Measurements from ENCODE around the gene PPFIA1. TPM values are rescaled to one million over a fixed set of nuclear protein-coding genes. Genes with fewer than 3 reads are reported as not detected.

PPFIA1 gene
- total RNA-seq, 5 donors from 2014 or later (not counting 1 experiment from before 2014, with no cell fraction given), result 41.0 to 50.7 (median 49.6) TPM

DNA sequence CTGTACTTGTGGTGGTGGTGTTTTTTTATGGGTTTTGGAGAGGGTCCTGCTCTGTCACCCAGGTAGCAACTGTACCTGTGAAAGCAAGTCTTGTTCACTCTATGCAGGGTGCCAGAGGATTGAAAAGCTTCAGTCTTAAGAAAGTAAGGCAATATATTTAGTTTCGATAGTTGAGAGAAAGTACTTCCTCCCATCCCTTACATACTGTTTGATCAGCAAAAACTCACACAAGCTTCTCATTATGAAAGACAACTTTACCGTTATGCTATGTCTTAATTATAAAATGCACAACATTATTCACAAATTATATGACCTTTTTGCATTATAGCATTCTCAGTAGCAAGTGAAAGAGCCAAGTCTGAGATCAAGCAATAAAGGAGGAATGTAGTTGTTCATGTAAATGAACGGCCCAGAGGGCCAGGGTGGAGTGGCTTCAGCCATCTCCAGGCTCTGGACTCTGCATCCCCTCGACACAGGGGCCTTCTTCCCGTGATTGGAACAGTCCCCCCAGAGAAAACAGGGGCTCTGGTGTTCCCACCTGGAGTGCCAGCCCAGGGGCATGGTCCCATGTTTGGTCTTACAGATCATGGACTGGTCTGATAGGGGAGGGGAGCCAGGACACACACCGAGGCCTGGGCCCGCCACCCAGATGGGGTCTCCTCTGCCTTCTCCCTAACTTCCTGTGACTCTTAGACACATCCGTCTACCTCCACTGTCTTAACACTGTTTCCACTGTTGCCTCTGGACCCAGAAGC, 89.1 kb downstream of the PPFIA1 start:
- H3K36me3 ChIP-seq (ENCODE audit: control insufficient read depth in 2 of 2, extremely low read depth in 1 of 2, insufficient read depth in 1 of 2, low read length in 1 of 2), result peaks cover 19 to 69% of the 10 kb centered on the region in 2 donors
- no peaks in the 10 kb centered on the region for H3K27me3 ChIP-seq (replicated peaks in 1 of 2; ENCODE audit: control insufficient read depth in 2 of 2, extremely low read depth in 1 of 2, insufficient read depth in 2 of 2, low read length in 1 of 2)
- DNase-seq (no peak), ATAC-seq (replicated peaks in 1 of 4) (no peak)
- Mint-ChIP-seq H3K27ac (no peak overlapping the region), H3K36me3 (peaks cover 66% of the 10 kb centered on the region), H3K4me1 (peaks cover 6 to 13% (median 8%) of the 10 kb centered on the region in 3 donors), H3K27me3 (no peaks in the 10 kb centered on the region), H3K9me3 (no peaks in the 10 kb centered on the region), H3K4me3 (no peak overlapping the region)
- H3K4me3 ChIP-seq (ENCODE audit: control insufficient read depth in 1 of 2, extremely low read depth in 1 of 2, low read length in 1 of 2), result no peak overlapping the region
- peaks cover 0 to 5% of the 10 kb centered on the region in 2 experiments for H3K4me1 ChIP-seq (ENCODE audit: control insufficient read depth in 1 of 2, extremely low read depth in 1 of 2, insufficient read depth in 2 of 2, low read length in 2 of 2)
- ChIA-PET POLR2A (no interaction called here), CTCF (no interaction called here)
- H3K27ac ChIP-seq (ENCODE audit: low read length), result no peak overlapping the region
- H3K9me3 ChIP-seq, result no peaks in the 10 kb centered on the region
- WGBS (ENCODE audit: insufficient coverage), result 100% methylated on average over 3 of the region's 8 CpGs

DNA sequence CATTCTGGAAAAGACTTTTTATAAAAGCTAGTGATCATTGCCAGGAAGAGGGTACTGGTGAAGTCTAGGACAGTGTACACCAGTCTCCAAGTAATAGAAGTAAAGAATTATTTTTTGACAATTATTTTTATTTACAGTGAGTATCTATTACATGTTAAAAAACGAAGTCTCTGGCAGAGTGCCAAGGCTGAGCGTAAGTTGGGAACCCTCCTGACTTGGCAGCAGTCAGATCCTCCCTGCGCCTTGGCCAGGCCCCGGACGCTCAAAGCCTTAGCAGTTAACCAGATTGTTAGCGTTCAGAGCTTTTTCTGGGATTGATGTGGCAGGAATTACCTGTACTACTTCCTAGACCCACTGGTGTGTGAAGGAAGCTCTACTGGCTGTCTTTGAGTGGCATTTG, 89.7 kb downstream of the PPFIA1 start:
- POLR2A ChIA-PET, result no interaction called here

DNA sequence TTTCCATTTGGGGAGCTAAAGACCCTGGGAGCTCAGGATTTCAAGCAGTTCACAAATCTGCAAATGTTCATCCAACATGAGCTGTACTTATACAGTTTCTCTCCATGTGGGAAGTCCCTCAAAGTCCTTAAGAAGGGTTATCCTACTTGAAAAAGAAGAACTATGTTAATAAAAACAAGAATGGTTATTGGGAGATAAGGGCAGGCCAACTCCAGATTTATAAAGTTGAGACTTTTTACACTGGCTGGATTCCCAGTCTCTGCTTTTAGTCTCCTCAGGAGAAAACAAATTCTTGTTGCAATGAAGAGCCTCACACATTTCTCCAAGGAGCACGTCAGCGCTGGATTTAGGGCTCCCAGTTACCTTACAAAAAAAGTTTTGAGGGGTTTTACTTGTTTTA, 93.7 kb downstream of the PPFIA1 start:
- Histone ChIP-seq H3K27me3 (replicated peaks in 1 of 2; ENCODE audit: control insufficient read depth in 2 of 2, extremely low read depth in 1 of 2, insufficient read depth in 2 of 2, low read length in 1 of 2) (no peaks in the 10 kb centered on the region), H3K9me3 (no peaks in the 10 kb centered on the region), H3K4me1 (ENCODE audit: control insufficient read depth in 1 of 2, extremely low read depth in 1 of 2, insufficient read depth in 2 of 2, low read length in 2 of 2) (peaks cover 0 to 26% of the 10 kb centered on the region in 2 experiments), H3K27ac (ENCODE audit: low read length) (no peak overlapping the region), H3K36me3 (ENCODE audit: control insufficient read depth in 2 of 2, extremely low read depth in 1 of 2, insufficient read depth in 1 of 2, low read length in 1 of 2) (peaks cover 12 to 36% of the 10 kb centered on the region in 2 donors), H3K4me3 (ENCODE audit: control insufficient read depth in 1 of 2, extremely low read depth in 1 of 2, low read length in 1 of 2) (no peak overlapping the region)
- Mint-ChIP-seq H3K27ac (no peak overlapping the region), H3K9me3 (no peaks in the 10 kb centered on the region), H3K4me1 (peaks cover 22 to 41% (median 33%) of the 10 kb centered on the region in 3 donors), H3K36me3 (peaks cover 50% of the 10 kb centered on the region), H3K27me3 (no peaks in the 10 kb centered on the region), H3K4me3 (peak overlapping the region in 1 of 3 donors; percentile 62)
- WGBS (ENCODE audit: insufficient coverage), result no CpG with 5 or more reads among the region's 2 CpGs
- ChIA-PET CTCF (no interaction called here), POLR2A (interaction anchor here in 1 of 2 donors (0.5 kb wide), 1 partner anchor 160 kb away, joined by 3 read pairs; no protein-coding TSS in a partner anchor)
- DNase-seq (no peak), ATAC-seq (replicated peaks in 1 of 4) (no peak)

More for the DNA sequence above, 89.7 kb downstream of the PPFIA1 start:
- H3K9me3 ChIP-seq, result no peaks in the 10 kb centered on the region
- Mint-ChIP-seq H3K36me3 (peaks cover 68% of the 10 kb centered on the region), H3K9me3 (no peaks in the 10 kb centered on the region), H3K4me1 (peaks cover 12 to 19% (median 14%) of the 10 kb centered on the region in 3 donors), H3K4me3 (no peak overlapping the region), H3K27ac (no peak overlapping the region), H3K27me3 (no peaks in the 10 kb centered on the region)
- DNase-seq (no peak), ATAC-seq (replicated peaks in 1 of 4) (no peak)
- CTCF ChIA-PET, result no interaction called here
- H3K4me3 ChIP-seq (ENCODE audit: control insufficient read depth in 1 of 2, extremely low read depth in 1 of 2, low read length in 1 of 2), result no peak overlapping the region
- WGBS (ENCODE audit: insufficient coverage), result 100% methylated on average over 4 of the region's 6 CpGs
- H3K4me1 ChIP-seq (ENCODE audit: control insufficient read depth in 1 of 2, extremely low read depth in 1 of 2, insufficient read depth in 2 of 2, low read length in 2 of 2), result peaks cover 0 to 11% of the 10 kb centered on the region in 2 experiments
- H3K27me3 ChIP-seq (replicated peaks in 1 of 2; ENCODE audit: control insufficient read depth in 2 of 2, extremely low read depth in 1 of 2, insufficient read depth in 2 of 2, low read length in 1 of 2), result no peaks in the 10 kb centered on the region
- no peak overlapping the region for H3K27ac ChIP-seq (ENCODE audit: low read length)
- peaks cover 19 to 63% of the 10 kb centered on the region in 2 donors for H3K36me3 ChIP-seq (ENCODE audit: control insufficient read depth in 2 of 2, extremely low read depth in 1 of 2, insufficient read depth in 1 of 2, low read length in 1 of 2)

DNA sequence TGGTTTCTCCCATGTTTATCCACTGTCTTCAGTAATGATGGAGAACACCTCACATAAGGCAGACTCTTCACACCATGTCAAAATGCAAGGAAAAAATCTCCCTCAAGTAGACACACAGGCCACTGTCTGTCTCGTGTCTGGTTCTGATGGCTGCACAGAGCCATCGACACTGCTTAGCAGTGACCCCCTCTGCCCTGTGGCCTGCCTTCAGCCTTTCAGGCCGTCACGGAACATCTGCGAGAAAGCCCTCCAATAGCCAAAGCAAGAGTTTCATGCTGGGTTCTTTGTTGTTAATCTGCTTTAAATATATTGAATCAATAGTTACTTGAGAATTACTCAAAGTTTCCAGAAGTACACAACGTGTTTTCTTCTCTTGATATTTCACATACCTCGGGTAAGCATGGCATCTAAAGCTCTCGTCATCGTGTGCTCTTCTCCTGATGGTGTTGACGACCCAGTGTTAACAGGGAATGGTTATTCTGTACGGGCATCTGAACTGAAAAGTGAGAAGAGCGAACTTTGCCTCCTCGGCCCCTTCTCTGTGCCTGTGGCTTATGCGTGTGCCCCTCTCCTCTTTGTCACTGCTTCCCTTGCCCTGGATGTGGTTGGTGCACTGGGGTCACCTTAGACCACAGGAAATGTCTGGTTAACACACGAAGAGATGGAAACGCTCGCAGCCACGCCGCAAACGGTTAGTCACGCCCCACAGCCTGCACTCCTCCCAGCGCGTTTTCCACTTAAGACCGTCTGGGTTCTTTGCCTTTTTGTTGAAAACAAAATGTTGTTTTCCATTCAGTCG, 94.5 kb downstream of the PPFIA1 start:
- Histone ChIP-seq H3K36me3 (ENCODE audit: control insufficient read depth in 2 of 2, extremely low read depth in 1 of 2, insufficient read depth in 1 of 2, low read length in 1 of 2) (peaks cover 9 to 30% of the 10 kb centered on the region in 2 donors), H3K27ac (ENCODE audit: low read length) (no peak overlapping the region), H3K9me3 (no peaks in the 10 kb centered on the region), H3K4me3 (ENCODE audit: control insufficient read depth in 1 of 2, extremely low read depth in 1 of 2, low read length in 1 of 2) (peak overlapping the region in 1 of 2 donors; percentile 31), H3K4me1 (ENCODE audit: control insufficient read depth in 1 of 2, extremely low read depth in 1 of 2, insufficient read depth in 2 of 2, low read length in 2 of 2) (peaks cover 0 to 26% of the 10 kb centered on the region in 2 experiments), H3K27me3 (replicated peaks in 1 of 2; ENCODE audit: control insufficient read depth in 2 of 2, extremely low read depth in 1 of 2, insufficient read depth in 2 of 2, low read length in 1 of 2) (no peaks in the 10 kb centered on the region)
- Mint-ChIP-seq H3K36me3 (peaks cover 46% of the 10 kb centered on the region), H3K4me1 (peaks cover 22 to 41% (median 33%) of the 10 kb centered on the region in 3 donors), H3K9me3 (no peaks in the 10 kb centered on the region), H3K27ac (peak overlapping the region in 1 of 2 donors; percentile 17), H3K4me3 (peak overlapping the region; percentile 55 to 64 (median 62)), H3K27me3 (no peaks in the 10 kb centered on the region)
- 4% methylated on average over 9 of the region's 25 CpGs for WGBS (ENCODE audit: insufficient coverage)
- ATAC-seq (replicated peaks in 1 of 4), result peak; percentile 76 to 91 (median 82)
- ChIA-PET POLR2A (no interaction called here), CTCF (interaction anchor here in 1 of 2 donors (0.6 kb wide), 1 partner anchor 54 kb away, joined by 9 read pairs; no protein-coding TSS in a partner anchor)
- DNase-seq, result peak in 33 of 35 experiments; percentile 5 to 61 (median 16)

GRCh38 chr11:70365544-70365927, 95.0 kb downstream of the PPFIA1 start:
- H3K4me3 ChIP-seq (ENCODE audit: control insufficient read depth in 1 of 2, extremely low read depth in 1 of 2, low read length in 1 of 2), result no peak overlapping the region
- H3K36me3 ChIP-seq (ENCODE audit: control insufficient read depth in 2 of 2, extremely low read depth in 1 of 2, insufficient read depth in 1 of 2, low read length in 1 of 2), result peaks cover 4 to 24% of the 10 kb centered on the region in 2 donors
- ChIA-PET CTCF (interaction anchor here in 1 of 2 donors (0.6 kb wide), 1 partner anchor 54 kb away, joined by 9 read pairs; no protein-coding TSS in a partner anchor), POLR2A (no interaction called here)
- H3K27me3 ChIP-seq (replicated peaks in 1 of 2; ENCODE audit: control insufficient read depth in 2 of 2, extremely low read depth in 1 of 2, insufficient read depth in 2 of 2, low read length in 1 of 2), result no peaks in the 10 kb centered on the region
- Mint-ChIP-seq H3K36me3 (peaks cover 47% of the 10 kb centered on the region), H3K4me3 (peak overlapping the region; percentile 55 to 64 (median 62)), H3K27ac (no peak overlapping the region), H3K9me3 (no peaks in the 10 kb centered on the region), H3K4me1 (peaks cover 22 to 41% (median 33%) of the 10 kb centered on the region in 3 donors), H3K27me3 (no peaks in the 10 kb centered on the region)
- DNase-seq, result no peak
- H3K9me3 ChIP-seq, result no peaks in the 10 kb centered on the region
- ATAC-seq (replicated peaks in 1 of 4), result no peak
- WGBS (ENCODE audit: insufficient coverage), result no CpG with 5 or more reads among the region's 3 CpGs
- H3K27ac ChIP-seq (ENCODE audit: low read length), result no peak overlapping the region
- peaks cover 0 to 26% of the 10 kb centered on the region in 2 experiments for H3K4me1 ChIP-seq (ENCODE audit: control insufficient read depth in 1 of 2, extremely low read depth in 1 of 2, insufficient read depth in 2 of 2, low read length in 2 of 2)

DNA sequence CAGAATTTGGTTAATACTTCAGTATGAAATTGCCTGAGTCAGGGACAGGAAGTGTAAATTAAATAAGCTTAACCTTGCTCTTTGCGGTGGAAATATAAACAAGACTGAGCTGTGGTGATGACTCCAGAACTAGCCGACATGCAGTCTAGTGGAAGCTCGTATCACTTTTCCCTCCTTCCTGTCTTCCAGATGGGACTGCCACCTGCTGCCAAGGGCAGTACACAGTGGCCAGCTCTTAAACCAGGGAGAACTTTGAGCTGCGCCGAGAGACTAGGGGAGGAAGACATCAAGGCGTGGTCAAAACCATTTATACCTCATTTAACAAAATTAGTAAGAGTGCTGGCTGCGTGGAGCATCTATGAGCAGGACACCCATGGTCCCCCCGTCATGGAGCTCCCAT, 96.6 kb downstream of the PPFIA1 start:
- H3K4me1 Mint-ChIP-seq, result peaks cover 29 to 44% (median 36%) of the 10 kb centered on the region in 3 donors
- ChIA-PET CTCF (no interaction called here), POLR2A (no interaction called here)
- Histone ChIP-seq H3K27me3 (replicated peaks in 1 of 2; ENCODE audit: control insufficient read depth in 2 of 2, extremely low read depth in 1 of 2, insufficient read depth in 2 of 2, low read length in 1 of 2) (no peaks in the 10 kb centered on the region), H3K9me3 (no peaks in the 10 kb centered on the region), H3K27ac (ENCODE audit: low read length) (no peak overlapping the region), H3K36me3 (ENCODE audit: control insufficient read depth in 2 of 2, extremely low read depth in 1 of 2, insufficient read depth in 1 of 2, low read length in 1 of 2) (peaks cover 4 to 18% of the 10 kb centered on the region in 2 donors), H3K4me1 (ENCODE audit: control insufficient read depth in 1 of 2, extremely low read depth in 1 of 2, insufficient read depth in 2 of 2, low read length in 2 of 2) (peaks cover 0 to 26% of the 10 kb centered on the region in 2 experiments), H3K4me3 (ENCODE audit: control insufficient read depth in 1 of 2, extremely low read depth in 1 of 2, low read length in 1 of 2) (no peak overlapping the region)
- no peaks in the 10 kb centered on the region for H3K27me3 Mint-ChIP-seq
- no peak for DNase-seq
- peak overlapping the region in 1 of 3 donors; percentile 11 for H3K4me3 Mint-ChIP-seq
- ATAC-seq (replicated peaks in 1 of 4), result no peak
- WGBS (ENCODE audit: insufficient coverage), result 45% methylated on average over 3 of the region's 8 CpGs
- peaks cover 43% of the 10 kb centered on the region for H3K36me3 Mint-ChIP-seq
- H3K9me3 Mint-ChIP-seq, result peaks cover 0 to 5% (median 0%) of the 10 kb centered on the region in 3 donors
- no peak overlapping the region for H3K27ac Mint-ChIP-seq
